GM12801 (cell line): Measurements from ENCODE around the gene RALB.

Source experiments
- TF ChIP-seq, protein P1 (sequence below): IDR thresholded peaks from one replicate; pipeline ENCODE4 v1.5.1; 2011; ENCODE audit warnings: control low read depth; ENCODE audit not compliant: insufficient read length; ENCODE audit errors: extremely low read depth

The RALB gene

GRCh38 chr2:120221616-120222015 is 31.0 kb upstream of the RALB start:
- TF ChIP-seq, protein P1, sequence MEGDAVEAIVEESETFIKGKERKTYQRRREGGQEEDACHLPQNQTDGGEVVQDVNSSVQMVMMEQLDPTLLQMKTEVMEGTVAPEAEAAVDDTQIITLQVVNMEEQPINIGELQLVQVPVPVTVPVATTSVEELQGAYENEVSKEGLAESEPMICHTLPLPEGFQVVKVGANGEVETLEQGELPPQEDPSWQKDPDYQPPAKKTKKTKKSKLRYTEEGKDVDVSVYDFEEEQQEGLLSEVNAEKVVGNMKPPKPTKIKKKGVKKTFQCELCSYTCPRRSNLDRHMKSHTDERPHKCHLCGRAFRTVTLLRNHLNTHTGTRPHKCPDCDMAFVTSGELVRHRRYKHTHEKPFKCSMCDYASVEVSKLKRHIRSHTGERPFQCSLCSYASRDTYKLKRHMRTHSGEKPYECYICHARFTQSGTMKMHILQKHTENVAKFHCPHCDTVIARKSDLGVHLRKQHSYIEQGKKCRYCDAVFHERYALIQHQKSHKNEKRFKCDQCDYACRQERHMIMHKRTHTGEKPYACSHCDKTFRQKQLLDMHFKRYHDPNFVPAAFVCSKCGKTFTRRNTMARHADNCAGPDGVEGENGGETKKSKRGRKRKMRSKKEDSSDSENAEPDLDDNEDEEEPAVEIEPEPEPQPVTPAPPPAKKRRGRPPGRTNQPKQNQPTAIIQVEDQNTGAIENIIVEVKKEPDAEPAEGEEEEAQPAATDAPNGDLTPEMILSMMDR: no peak

DNA sequence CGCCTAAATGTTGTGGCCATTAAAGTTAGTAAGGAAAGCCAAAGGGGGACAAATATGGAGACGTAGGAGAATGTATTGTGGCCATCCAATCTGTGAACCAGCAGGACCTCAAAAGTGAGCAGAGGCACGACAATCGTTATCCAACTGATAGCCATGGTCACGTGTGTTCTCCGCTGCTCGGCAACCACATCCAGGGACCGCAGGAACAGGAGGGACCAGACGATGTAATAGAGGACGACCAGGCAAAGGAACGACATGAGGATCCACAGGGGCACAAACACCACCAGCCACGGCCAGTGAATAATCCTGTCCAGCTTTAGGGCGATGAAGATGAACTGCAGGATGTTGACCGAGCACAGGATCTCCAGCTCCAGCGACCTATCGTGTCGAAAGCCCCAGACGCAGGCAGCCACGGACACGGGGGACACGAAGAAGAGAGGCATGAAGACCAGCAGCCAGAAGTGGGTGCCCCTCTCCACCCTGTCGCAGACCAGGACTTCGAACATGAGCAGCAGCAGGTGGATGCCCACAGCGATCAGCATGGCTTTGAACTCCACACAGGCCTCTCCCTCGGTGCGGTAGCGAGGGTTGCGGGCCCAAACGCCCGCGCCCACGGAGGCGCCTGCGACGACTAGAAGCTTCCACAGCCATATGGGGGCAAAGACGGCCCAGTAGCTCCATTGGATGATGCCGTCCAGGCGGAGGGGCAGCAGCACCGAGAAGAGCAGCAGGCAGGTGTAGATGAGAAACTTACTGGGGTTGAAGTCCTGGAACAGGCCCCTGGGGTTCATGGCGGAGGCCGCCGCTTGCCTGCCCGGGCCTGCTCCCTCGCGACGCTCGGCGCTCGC is 30.2 kb upstream of the RALB start:
- TF ChIP-seq, protein P1: no peak

DNA sequence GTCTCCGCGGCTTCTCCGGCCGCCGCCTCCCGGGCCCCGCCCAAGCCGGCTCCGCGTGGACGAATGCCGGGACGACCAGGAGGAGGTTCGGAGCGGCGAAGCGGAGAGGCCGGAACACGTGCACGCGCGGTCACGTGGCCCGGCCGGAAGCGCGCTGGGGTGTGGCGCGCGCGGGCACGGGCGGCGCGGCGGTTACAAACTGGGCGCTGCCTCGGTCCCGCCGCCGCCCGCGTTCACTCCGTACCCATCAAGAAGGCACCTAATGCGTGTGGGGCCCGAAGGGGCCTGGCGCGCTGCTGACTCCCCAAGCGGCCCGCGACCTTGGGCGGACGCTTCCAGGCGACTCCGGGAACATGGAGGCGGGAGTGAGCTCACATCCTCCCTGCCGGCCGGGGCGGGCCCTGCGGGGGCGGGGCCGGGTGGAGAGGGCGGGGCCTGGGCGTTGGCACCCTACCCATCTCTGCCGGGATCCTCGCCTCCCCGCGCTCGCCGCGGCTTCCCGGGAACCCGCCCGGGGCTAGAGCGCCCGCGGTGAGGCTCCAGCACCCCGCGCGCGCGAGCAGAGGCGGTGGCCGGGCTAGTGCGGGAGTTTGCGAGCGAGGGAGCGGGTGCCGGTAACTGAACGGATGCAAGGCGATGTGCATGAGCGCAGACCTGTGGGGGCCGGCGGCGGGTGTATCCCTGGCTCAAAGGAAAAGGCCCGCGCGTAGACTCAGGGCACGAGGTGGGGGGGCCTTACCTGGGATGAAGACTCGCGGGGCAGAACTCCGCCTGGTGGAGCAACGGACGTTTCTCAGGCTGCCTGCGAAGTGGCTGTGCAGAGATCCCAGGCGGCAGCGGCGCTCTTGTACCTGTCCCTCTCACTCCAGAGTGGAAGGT is 29.4 kb upstream of the RALB start, which contains the start of gene TMEM185B:
Gene TMEM185B (minus strand): TSS at position 367 of the 879 bp plus-strand sequence. CDS start 424 bp downstream, outside the sequence.
- TF ChIP-seq, protein P1: no peak

- TF ChIP-seq, protein P1: no peak
Measured at GRCh38 chr2:120224256-120224655, 28.4 kb upstream of the RALB start.

DNA sequence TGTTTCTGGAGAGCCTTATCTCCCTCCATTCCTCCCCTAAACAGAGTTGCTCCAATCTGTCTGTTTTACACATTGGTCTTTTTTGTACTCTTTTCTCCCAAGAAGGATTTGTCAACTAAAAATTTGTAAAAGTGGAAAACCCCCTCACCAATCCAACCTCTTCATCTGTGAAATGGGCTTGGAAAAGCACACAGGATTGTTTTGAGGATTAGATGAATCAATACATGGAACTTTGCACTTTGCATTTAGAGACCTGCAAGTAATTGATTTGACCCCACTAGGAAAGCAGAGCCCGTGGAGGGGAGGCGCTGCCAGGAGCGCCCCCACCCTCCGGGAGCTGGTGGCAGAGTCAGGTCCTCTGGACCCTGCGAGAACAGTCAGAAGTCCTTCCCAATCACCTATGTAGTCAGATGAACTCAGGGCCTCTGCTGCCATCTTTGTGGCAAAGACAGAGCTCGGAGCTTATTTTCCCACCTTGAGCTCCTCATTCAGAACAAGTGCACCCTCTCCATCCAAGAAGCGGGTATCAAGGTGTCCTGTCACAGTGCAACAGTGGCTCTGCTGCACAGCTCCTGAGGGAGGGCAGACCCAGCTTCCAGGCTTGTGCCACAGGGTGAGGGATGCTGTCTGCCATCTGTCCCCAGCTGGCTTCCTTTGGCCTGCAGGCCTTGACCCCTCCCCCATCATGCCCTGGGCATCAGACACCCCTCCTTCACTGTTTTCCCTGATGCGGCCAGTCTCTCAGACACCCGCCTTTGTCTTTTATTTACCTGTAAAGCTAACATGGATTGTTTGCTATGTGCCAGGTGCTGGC is 27.7 kb upstream of the RALB start:
- TF ChIP-seq, protein P1: no peak

DNA sequence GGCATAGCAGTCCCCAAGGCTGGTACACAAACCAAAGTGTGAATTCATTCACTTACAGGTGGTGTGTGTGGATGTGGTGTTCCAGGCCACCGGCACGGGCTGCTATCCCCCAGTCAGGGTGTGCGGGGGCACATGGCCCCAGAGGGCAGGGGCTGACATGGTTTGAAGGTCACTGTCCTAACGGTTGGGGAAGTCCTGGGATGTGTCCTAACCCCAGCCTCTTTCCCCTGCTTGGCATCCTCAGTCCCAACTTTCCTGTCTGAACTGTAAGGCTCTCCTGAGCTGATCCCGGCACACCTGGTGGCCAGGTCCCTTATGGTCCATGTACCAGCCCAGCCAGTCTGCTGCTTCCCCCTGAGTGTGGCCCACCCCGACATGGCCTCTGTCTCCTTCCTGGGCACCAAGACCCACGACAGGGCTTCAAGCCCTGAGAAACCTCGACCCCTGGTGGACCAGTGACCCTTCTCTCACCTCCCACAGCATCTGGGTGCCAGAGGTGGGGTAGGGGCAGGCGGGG is 27.0 kb upstream of the RALB start:
- TF ChIP-seq, protein P1: no peak
